Ovary (tissue), 1 donor: ENCODE results near the gene MTX2.

ENCODE experiments used
- EP300 ChIP-seq: sonication (generic); formaldehyde crosslinking; IDR thresholded peaks from one replicate; pipeline ENCODE4 v1.6.1; 2017; ENCODE audit warnings: antibody characterized with exemption
- POLR2A ChIP-seq: fragments of 450-650 bp; IDR thresholded peaks from one replicate; pipeline ENCODE4 v1.6.1; 2017; ENCODE audit warnings: antibody characterized with exemption, mild to moderate bottlenecking, moderate library complexity

DNA sequence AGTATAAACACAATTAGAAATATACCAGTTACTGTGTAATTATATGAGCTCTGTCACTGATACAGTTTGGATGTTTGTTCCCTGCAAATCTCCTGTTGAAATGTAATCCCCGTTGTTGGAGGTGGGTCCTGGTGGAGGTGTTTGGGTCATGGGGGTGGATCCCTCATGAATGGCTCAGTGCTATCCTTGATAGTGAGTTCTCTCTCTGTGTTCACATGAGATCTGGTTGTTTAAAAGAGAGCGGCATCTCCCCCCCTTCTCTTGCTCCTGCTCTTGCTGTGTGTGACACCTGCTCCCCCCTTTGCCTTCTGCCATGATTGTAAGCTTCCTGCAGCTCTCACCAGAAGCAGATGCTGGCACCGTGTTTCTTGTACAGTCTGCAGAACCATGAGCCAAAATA lies 24.1 kb downstream of the MTX2 start:
- TF ChIP-seq POLR2A (no peak), EP300 (no peak)
